Lung (tissue), 12 donors: Measurements from ENCODE around the gene PPIB. TPM values are rescaled to one million over a fixed set of nuclear protein-coding genes. Genes with fewer than 3 reads are reported as not detected.
A peak's percentile ranks its signal among the peaks of the same experiment; 100 is the strongest.

Experiments used
- ATAC-seq: fragments of 200-7000 bp; cut with Tn5 transposase; one replicate; pipeline ENCODE4 v1.9.1; 2020; ENCODE audit warnings: moderate number of reproducible peaks; ENCODE audit not compliant: insufficient read depth, low FRiP score
- DNase-seq, 3 donors: peaks; one replicate each; pipeline ENCODE4 v3.0.0-alpha.2; 2013 to 2017
- H3K27ac ChIP-seq, 2 donors: one replicate each; pipeline ENCODE4 v1.5.1; 2013; ENCODE audit warnings: mild to moderate bottlenecking in 2 of 2, moderate library complexity in 2 of 2, control low read depth in 1 of 2, inconsistent platforms in 1 of 2, low read depth in 1 of 2, low read length in 1 of 2
- H3K27me3 ChIP-seq, 3 donors: one replicate each; pipeline ENCODE4 v1.5.1; 2013; ENCODE audit warnings: low read length in 2 of 3; ENCODE audit not compliant: control insufficient read depth in 3 of 3, insufficient read depth in 3 of 3
- H3K36me3 ChIP-seq, 4 donors: one replicate each; pipeline ENCODE4 v1.5.1; 2013; ENCODE audit warnings: low read length in 4 of 4, mild to moderate bottlenecking in 1 of 4, moderate library complexity in 1 of 4; ENCODE audit not compliant: control insufficient read depth in 4 of 4, insufficient read depth in 4 of 4
- H3K4me1 ChIP-seq, 5 donors: one replicate each; pipeline ENCODE4 v1.5.1; 2013; ENCODE audit warnings: low read length in 5 of 5, mild to moderate bottlenecking in 2 of 5, moderate library complexity in 1 of 5; ENCODE audit not compliant: control insufficient read depth in 5 of 5, insufficient read depth in 5 of 5
- H3K4me3 ChIP-seq: one replicate; pipeline ENCODE4 v1.5.1; 2013; ENCODE audit warnings: mild to moderate bottlenecking, control low read depth, moderate library complexity
- H3K9ac ChIP-seq, 2 donors: one replicate each; pipeline ENCODE4 v1.5.1; 2013; ENCODE audit warnings: low read length in 2 of 2, control low read depth in 1 of 2; ENCODE audit not compliant: insufficient read depth in 1 of 2
- H3K9me3 ChIP-seq, 4 donors: one replicate each; pipeline ENCODE4 v1.5.1; 2013; ENCODE audit warnings: low read length in 3 of 4, mild to moderate bottlenecking in 1 of 4, moderate library complexity in 1 of 4; ENCODE audit not compliant: control insufficient read depth in 4 of 4, insufficient read depth in 3 of 4
- WGBS, 2 donors: extraction: QIAGEN DNeasy Blood & Tissue Kit; methylation state at CpG; one replicate each; pipeline ENCODE4 v1.1.7; 2013; 5-methylcytosine and 5-hydroxymethylcytosine counted together
- polyA plus RNA-seq, 2 donors: library from polyadenylated mRNA; stranded (reverse); fragments of 200-250 nt; gene quantifications; one replicate each; pipeline ENCODE4 v1.2.1, GENCODE V29; 2013
- total RNA-seq, 2 donors: library from RNA; depleted of rRNA in 1 of 2; stranded (reverse); fragments of >200 nt in 1 of 2; gene quantifications; one replicate each; pipeline ENCODE4 v1.2.1, GENCODE V29; 2014 to 2021
- TF ChIP-seq, protein P1 (sequence below): IDR thresholded peaks from 2 replicates; pipeline ENCODE4 v1.5.1; 2012; ENCODE audit warnings: mild to moderate bottlenecking; ENCODE audit errors: control extremely low read depth, extremely low read depth
- donor health status: control.
- donor health status: control.
- donor health status: Bipolar disorder and iron deficiency.
- donor health status: healthy.
- donor health status: DM: yes; HTN: yes; CAD: no.

The PPIB gene
- total and polyA plus RNA-seq, 4 donors: 213 to 1,077 (median 851) TPM

DNA sequence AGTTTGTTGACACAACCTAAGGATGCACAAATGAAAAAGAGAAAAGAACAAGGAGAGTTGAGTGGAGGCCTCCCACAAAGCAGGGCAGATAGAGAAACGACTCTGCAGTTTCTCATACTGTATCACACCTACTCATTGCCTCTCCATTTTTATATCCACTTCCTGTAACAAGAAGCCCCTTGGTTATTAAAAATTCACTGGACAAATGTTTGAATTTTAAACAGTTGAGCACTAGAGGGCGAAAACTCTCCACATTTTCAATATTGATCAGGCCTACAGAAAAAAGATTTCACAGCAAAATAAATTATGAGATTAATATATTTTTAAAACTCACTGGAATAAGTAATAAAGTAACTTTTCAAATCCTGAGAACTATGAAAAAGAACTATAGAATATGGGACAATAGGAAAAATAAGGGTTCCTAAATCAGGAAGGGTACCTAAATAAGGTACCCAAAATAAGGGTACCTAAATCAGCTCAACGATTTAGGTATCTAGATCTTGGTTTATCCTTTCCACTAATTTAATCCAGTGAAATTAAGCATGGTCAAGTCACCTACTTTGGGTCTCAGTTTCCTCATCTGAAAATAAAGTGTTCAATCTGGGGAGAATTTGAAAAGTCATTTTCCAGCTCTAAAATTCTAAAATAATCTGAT lies 47.0 kb upstream of the PPIB start:
- 55 to 61% methylated on average over 3 of the region's 3 CpGs for WGBS, 2 donors
- no peak overlapping the region for H3K9ac ChIP-seq
- no peaks in the 10 kb centered on the region for H3K27me3 ChIP-seq
- no peaks in the 10 kb centered on the region for H3K9me3 ChIP-seq
- H3K27ac ChIP-seq: no peak overlapping the region
- no peaks in the 10 kb centered on the region for H3K4me1 ChIP-seq
- no peak for ATAC-seq
- DNase-seq: peak in 2 of 3 donors; percentile 74 to 78
- H3K36me3 ChIP-seq: peaks cover 4 to 14% (median 6%) of the 10 kb centered on the region in 4 donors
- TF ChIP-seq, protein P1, sequence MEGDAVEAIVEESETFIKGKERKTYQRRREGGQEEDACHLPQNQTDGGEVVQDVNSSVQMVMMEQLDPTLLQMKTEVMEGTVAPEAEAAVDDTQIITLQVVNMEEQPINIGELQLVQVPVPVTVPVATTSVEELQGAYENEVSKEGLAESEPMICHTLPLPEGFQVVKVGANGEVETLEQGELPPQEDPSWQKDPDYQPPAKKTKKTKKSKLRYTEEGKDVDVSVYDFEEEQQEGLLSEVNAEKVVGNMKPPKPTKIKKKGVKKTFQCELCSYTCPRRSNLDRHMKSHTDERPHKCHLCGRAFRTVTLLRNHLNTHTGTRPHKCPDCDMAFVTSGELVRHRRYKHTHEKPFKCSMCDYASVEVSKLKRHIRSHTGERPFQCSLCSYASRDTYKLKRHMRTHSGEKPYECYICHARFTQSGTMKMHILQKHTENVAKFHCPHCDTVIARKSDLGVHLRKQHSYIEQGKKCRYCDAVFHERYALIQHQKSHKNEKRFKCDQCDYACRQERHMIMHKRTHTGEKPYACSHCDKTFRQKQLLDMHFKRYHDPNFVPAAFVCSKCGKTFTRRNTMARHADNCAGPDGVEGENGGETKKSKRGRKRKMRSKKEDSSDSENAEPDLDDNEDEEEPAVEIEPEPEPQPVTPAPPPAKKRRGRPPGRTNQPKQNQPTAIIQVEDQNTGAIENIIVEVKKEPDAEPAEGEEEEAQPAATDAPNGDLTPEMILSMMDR: peak; percentile 3
- no peak overlapping the region for H3K4me3 ChIP-seq

GRCh38 chr15:64205202-64205601 lies 42.4 kb upstream of the PPIB start:
- Histone ChIP-seq H3K4me3 (no peak overlapping the region), H3K9me3 (no peaks in the 10 kb centered on the region), H3K27ac (no peak overlapping the region), H3K4me1 (no peaks in the 10 kb centered on the region), H3K9ac (no peak overlapping the region), H3K36me3 (peaks cover 5 to 14% (median 9%) of the 10 kb centered on the region in 4 donors), H3K27me3 (no peaks in the 10 kb centered on the region)
- TF ChIP-seq, protein P1: no peak
- no peak for ATAC-seq
- DNase-seq: no peak

GRCh38 chr15:64197425-64197824 lies 34.6 kb upstream of the PPIB start:
- Histone ChIP-seq H3K27ac (no peak overlapping the region), H3K36me3 (peaks cover 0 to 12% (median 8%) of the 10 kb centered on the region in 4 donors), H3K27me3 (no peaks in the 10 kb centered on the region), H3K4me1 (peaks cover 0 to 6% (median 0%) of the 10 kb centered on the region in 5 donors), H3K4me3 (no peak overlapping the region), H3K9ac (no peak overlapping the region), H3K9me3 (no peaks in the 10 kb centered on the region)
- TF ChIP-seq, protein P1: no peak
- WGBS, 2 donors: 89 to 90% methylated on average over 1 of the region's 1 CpG
- ATAC-seq (no peak), DNase-seq (peak in 2 of 3 donors; percentile 69)

- ATAC-seq: no peak
- 90 to 92% methylated on average over 6 of the region's 6 CpGs for WGBS, 2 donors
Observed at GRCh38 chr15:64193971-64194370, 31.1 kb upstream of the PPIB start.

More at GRCh38 chr15:64193971-64194370, 31.1 kb upstream of the PPIB start:
- no peak for DNase-seq
- TF ChIP-seq, protein P1: no peak
- no peaks in the 10 kb centered on the region for H3K27me3 ChIP-seq
- peaks cover 0 to 6% (median 2%) of the 10 kb centered on the region in 5 donors for H3K4me1 ChIP-seq
- H3K36me3 ChIP-seq: peaks cover 0 to 8% (median 4%) of the 10 kb centered on the region in 4 donors
- H3K27ac ChIP-seq: no peak overlapping the region
- H3K4me3 ChIP-seq: no peak overlapping the region
- H3K9me3 ChIP-seq: no peaks in the 10 kb centered on the region
- H3K9ac ChIP-seq: no peak overlapping the region
